ENCODE results near the gene EPHB2.

The EPHB2 gene

DNA sequence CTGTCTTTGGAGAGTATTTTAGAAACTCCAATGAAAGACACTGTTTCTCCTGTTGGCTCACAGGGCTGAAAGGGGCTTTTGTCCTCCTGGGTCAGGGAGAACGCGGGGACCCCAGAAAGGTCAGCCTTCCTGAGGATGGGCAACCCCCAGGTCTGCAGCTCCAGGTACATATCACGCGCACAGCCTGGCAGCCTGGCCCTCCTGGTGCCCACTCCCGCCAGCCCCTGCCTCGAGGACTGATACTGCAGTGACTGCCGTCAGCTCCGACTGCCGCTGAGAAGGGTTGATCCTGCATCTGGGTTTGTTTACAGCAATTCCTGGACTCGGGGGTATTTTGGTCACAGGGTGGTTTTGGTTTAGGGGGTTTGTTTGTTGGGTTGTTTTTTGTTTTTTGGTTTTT lies 203.5 kb downstream of the EPHB2 start:
- no peaks in the 10 kb centered on the region; the same call in 1 of the 2 replicates for H3K36me3 ChIP-seq
- TF ChIP-seq, protein P1, sequence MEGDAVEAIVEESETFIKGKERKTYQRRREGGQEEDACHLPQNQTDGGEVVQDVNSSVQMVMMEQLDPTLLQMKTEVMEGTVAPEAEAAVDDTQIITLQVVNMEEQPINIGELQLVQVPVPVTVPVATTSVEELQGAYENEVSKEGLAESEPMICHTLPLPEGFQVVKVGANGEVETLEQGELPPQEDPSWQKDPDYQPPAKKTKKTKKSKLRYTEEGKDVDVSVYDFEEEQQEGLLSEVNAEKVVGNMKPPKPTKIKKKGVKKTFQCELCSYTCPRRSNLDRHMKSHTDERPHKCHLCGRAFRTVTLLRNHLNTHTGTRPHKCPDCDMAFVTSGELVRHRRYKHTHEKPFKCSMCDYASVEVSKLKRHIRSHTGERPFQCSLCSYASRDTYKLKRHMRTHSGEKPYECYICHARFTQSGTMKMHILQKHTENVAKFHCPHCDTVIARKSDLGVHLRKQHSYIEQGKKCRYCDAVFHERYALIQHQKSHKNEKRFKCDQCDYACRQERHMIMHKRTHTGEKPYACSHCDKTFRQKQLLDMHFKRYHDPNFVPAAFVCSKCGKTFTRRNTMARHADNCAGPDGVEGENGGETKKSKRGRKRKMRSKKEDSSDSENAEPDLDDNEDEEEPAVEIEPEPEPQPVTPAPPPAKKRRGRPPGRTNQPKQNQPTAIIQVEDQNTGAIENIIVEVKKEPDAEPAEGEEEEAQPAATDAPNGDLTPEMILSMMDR (IDR thresholded peaks at IDR 0.05; ENCODE audit: low read depth, low read length), result no peak
- H3K27me3 ChIP-seq (ENCODE audit: insufficient read depth, low read depth, severe bottlenecking), result no peaks in the 10 kb centered on the region
- no peaks in the 10 kb centered on the region for H3K9me3 ChIP-seq (ENCODE audit: severe bottlenecking)
- no peak for DNase-seq
- no peak overlapping the region for H3K4me3 ChIP-seq (ENCODE audit: low read depth, low read length)
- peak overlapping the region; percentile 89; the same call in 1 of the 2 replicates for H3K27ac ChIP-seq

DNA sequence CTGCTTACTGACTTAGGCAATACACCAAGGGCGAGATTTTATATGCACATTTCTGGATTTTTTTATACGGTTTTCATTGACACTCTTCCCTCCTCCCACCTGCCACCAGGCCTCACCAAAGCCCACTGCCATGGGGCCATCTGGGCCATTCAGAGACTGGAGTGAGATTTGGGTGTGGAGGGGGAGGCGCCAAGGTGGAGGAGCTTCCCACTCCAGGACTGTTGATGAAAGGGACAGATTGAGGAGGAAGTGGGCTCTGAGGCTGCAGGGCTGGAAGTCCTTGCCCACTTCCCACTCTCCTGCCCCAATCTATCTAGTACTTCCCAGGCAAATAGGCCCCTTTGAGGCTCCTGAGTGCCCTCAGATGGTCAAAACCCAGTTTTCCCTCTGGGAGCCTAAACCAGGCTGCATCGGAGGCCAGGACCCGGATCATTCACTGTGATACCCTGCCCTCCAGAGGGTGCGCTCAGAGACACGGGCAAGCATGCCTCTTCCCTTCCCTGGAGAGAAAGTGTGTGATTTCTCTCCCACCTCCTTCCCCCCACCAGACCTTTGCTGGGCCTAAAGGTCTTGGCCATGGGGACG lies 204.1 kb downstream of the EPHB2 start:
- H3K27ac ChIP-seq, result peak overlapping the region; percentile 89
- peak; percentile 35 for DNase-seq
- no peak overlapping the region for H3K4me3 ChIP-seq (ENCODE audit: low read depth, low read length)
- H3K36me3 ChIP-seq, result no peaks in the 10 kb centered on the region; the same call in 1 of the 2 replicates
- H3K27me3 ChIP-seq (ENCODE audit: insufficient read depth, low read depth, severe bottlenecking), result no peaks in the 10 kb centered on the region
- no peaks in the 10 kb centered on the region for H3K9me3 ChIP-seq (ENCODE audit: severe bottlenecking)
- TF ChIP-seq, protein P1 (IDR thresholded peaks at IDR 0.05; ENCODE audit: low read depth, low read length), result peak; percentile 11; the same call in 1 of the 2 replicates

DNA sequence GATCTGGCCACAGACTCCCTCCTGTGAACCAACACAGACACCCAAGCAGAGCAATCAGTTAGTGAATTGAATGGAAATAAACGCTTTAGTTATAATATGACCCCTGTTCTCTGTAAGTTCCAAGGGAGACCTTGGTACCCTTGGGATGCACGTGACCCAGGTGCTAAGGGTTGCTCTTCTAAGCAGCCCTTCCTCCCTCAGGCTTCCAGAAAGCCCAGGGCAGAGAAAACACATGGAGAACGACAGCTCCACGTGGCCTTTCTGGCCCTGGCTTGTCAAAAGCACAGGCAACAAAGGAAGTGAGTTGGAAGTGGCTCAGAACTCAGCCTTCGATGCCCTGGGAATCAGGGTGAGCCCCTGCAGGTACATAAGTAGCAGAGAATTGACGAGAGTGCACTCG lies 204.6 kb downstream of the EPHB2 start:
- TF ChIP-seq, protein P1 (IDR thresholded peaks at IDR 0.05; ENCODE audit: low read depth, low read length), result no peak
- H3K36me3 ChIP-seq, result no peaks in the 10 kb centered on the region; the same call in 1 of the 2 replicates
- no peaks in the 10 kb centered on the region for H3K9me3 ChIP-seq (ENCODE audit: severe bottlenecking)
- H3K27ac ChIP-seq, result peak overlapping the region; percentile 89
- no peak for DNase-seq
- H3K27me3 ChIP-seq (ENCODE audit: insufficient read depth, low read depth, severe bottlenecking), result no peaks in the 10 kb centered on the region
- H3K4me3 ChIP-seq (ENCODE audit: low read depth, low read length), result no peak overlapping the region

DNA sequence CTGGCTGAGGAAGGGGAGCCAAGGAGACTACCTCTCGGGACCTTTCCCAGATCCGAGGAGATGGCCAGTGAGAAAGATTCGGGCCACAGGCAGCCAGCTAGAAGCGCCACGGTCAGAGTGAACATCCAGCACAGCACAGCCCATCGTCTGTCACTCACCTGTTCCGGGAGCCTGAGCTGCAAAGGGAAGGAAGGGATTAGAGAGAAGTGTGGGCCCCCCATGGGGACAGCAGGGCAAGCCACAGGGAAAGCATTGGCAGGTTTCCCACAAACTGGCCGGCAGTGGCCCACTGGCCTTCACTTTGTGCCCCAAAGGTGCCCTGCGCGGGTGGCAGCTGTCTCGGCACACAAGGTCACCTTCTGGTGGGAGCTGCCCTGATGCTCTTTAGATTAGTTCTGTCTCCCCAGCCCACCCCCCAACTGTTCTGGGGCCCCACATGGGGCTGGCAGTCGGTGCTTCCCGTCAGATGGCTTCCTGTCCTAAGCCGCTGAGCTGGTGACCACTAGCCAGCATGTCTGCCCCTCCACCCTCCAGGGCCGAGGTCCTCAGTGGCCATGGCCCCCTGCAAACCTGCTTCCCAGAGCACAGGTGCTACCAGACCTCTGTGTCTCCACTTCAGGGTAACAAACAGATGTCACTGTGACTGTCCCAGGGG lies 205.3 kb downstream of the EPHB2 start:
- H3K36me3 ChIP-seq, result no peaks in the 10 kb centered on the region; the same call in 1 of the 2 replicates
- peak overlapping the region; percentile 89 for H3K27ac ChIP-seq

DNA sequence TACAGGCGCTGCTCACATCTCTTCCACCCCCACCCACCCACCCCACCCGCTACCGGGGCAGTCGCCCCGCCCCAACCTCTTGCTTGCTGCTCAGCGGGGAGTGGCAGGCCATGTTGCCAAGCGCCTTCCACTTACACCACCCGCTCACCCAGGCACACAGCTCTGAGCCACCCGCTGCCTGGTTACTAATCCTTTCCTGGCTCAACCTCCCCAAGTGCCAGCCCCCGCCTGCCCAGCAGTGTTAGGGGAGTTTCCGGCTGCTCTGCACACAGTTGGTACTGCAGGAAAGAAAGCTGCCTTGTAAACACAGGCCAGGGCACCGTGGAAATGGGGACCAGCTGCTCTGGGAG lies 205.8 kb downstream of the EPHB2 start:
- Histone ChIP-seq H3K4me3 (ENCODE audit: low read depth, low read length) (peak overlapping the region; percentile 19), H3K27ac (peak overlapping the region; percentile 89), H3K36me3 (no peaks in the 10 kb centered on the region; the same call in 1 of the 2 replicates), H3K27me3 (ENCODE audit: insufficient read depth, low read depth, severe bottlenecking) (no peaks in the 10 kb centered on the region), H3K9me3 (ENCODE audit: severe bottlenecking) (no peaks in the 10 kb centered on the region)
- DNase-seq, result peak; percentile 89
- TF ChIP-seq, protein P1 (IDR thresholded peaks at IDR 0.05; ENCODE audit: low read depth, low read length), result no peak

More for the DNA sequence above, 205.3 kb downstream of the EPHB2 start:
- Histone ChIP-seq H3K9me3 (ENCODE audit: severe bottlenecking) (no peaks in the 10 kb centered on the region), H3K4me3 (ENCODE audit: low read depth, low read length) (peak overlapping the region; percentile 19), H3K27me3 (ENCODE audit: insufficient read depth, low read depth, severe bottlenecking) (no peaks in the 10 kb centered on the region)
- DNase-seq, result peak; percentile 85
- TF ChIP-seq, protein P1 (IDR thresholded peaks at IDR 0.05; ENCODE audit: low read depth, low read length), result no peak
